ENCODE measurements around the gene NDUFA8.

Gene NDUFA8

DNA sequence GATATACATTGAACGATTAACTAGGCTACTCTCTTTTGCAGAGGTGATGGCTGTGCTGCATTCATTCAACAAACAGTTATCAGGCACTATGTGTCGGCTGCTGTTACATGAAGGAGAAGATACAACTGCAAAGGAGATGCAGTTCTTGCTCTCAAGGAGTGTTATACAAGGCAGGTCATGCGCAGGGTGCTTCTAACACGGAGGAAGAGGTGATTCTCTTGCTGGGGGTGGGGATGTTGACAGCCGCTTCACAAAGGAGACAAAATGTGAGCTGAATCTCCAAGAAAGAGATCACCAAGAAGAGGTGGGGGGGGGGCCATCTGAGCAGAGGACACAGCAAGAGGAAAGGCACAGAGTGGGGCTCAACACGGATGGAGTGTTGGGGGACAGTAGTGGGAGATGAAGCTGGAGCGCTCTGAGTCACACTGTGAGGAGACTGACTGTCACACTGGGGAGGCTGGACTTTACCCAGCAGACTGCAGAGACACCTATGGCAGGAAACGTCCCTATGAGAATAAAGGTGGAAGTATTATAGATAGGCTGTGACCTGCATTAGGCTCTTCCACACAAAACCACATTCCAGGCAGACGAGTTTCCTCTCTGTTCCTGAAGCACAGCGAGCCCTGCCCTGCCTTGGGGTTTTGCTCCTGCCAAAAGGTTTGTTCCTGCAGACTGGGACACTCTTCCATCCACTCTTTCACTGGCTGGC is 20.9 kb downstream of the NDUFA8 start:
- Mint-ChIP-seq H3K4me3 (no peak overlapping the region), H3K4me1 (ENCODE audit: low read depth) (no peaks in the 10 kb centered on the region)

DNA sequence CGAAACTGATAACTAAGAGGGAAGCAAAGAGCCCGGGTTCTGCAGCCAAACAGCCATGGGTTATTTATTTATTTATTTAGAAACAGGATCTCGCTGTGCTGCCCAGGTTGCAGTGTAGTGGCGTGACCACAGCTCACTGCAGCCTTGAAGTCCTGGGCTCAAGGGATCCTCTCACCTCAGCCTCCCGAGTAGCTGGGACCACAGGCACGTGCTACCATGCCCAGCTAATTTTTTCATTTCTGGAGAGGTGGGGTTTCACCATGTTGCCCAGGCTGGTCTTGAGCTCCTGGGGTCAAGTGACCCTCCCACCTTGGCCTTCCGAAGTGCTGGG is 24.1 kb downstream of the NDUFA8 start:
- no peak for DNase-seq (ENCODE audit: low spot score)
- no peaks in the 10 kb centered on the region for H3K36me3 Mint-ChIP-seq (ENCODE audit: low read depth)
- H3K27ac Mint-ChIP-seq = no peak overlapping the region
- H3K4me1 Mint-ChIP-seq (ENCODE audit: low read depth) = no peaks in the 10 kb centered on the region
- H3K4me3 Mint-ChIP-seq = no peak overlapping the region
- peaks cover 7% of the 10 kb centered on the region for H3K27me3 Mint-ChIP-seq (ENCODE audit: low read depth)
- H3K9me3 Mint-ChIP-seq = no peaks in the 10 kb centered on the region

More for the DNA sequence above, 20.9 kb downstream of the NDUFA8 start:
- H3K9me3 Mint-ChIP-seq = no peaks in the 10 kb centered on the region
- DNase-seq (ENCODE audit: low spot score) = no peak
- no peak overlapping the region for H3K27ac Mint-ChIP-seq
- H3K36me3 Mint-ChIP-seq (ENCODE audit: low read depth) = peaks cover 6% of the 10 kb centered on the region
- no peaks in the 10 kb centered on the region for H3K27me3 Mint-ChIP-seq (ENCODE audit: low read depth)

DNA sequence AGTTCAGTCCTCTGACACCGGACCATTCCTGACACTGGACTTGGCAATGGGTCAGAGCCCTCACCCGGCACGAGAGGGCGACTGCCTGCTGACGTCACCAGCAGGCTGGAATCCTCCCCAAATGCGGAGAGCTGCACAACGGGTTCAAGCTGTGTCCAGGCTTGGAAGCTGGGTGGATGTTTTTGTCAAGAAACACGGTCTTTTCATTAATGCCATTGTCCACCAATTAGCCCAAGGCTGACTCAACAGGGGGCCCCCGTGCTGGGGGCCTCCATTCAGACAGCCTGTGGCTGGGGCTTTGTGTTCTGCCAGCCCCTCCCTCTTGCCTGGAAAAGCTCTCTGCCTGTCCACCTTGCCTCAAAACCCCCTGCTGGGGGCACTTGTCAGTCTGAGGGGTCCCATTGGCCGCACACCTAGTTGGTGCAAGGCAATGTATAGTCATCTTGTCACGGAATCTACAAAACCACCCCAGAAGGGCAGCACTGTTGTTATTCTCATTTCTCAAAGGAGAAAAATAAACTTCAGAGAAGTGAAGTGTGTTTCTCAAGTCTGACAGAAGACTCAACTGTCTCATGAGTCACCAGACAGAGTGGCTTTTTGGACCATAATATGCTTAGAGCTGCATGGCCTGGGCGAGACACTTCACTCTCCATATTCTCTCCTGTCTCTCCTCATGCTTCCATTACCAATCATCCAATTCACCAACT is 24.6 kb downstream of the NDUFA8 start:
- Mint-ChIP-seq H3K9me3 (no peaks in the 10 kb centered on the region), H3K27me3 (ENCODE audit: low read depth) (peaks cover 7% of the 10 kb centered on the region), H3K4me3 (no peak overlapping the region), H3K27ac (no peak overlapping the region), H3K4me1 (ENCODE audit: low read depth) (no peaks in the 10 kb centered on the region), H3K36me3 (ENCODE audit: low read depth) (no peaks in the 10 kb centered on the region)
- DNase-seq (ENCODE audit: low spot score) = no peak

DNA sequence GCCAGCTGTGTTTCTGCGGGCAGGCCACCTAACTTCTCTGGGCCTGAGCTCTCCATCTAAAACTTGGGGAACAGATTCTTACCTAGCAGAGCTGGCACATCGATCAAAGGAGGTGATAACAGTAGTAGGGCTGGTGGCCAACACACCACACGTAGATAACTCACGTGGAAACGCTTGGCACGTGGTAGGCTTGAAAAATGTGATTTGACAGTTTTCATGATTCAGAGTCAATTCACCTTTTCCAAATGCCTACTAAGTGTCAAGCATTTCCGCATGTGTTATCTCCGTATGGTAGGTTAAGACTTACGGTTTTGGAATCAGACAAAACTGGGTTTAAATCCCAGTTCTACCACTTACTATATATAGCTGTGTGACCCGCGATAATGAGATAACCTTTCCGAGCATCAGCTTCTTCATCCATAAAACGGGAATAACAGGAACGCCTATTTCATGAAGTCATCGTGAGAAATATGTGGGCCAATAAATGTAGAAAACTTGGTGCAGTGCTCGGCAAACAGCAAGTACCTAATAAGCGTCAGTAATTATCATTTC is 25.5 kb downstream of the NDUFA8 start:
- DNase-seq (ENCODE audit: low spot score) = no peak
- H3K9me3 Mint-ChIP-seq = no peaks in the 10 kb centered on the region
- H3K36me3 Mint-ChIP-seq (ENCODE audit: low read depth) = no peaks in the 10 kb centered on the region
- H3K27me3 Mint-ChIP-seq (ENCODE audit: low read depth) = peaks cover 12% of the 10 kb centered on the region
- no peak overlapping the region for H3K27ac Mint-ChIP-seq
- H3K4me3 Mint-ChIP-seq = no peak overlapping the region
- no peaks in the 10 kb centered on the region for H3K4me1 Mint-ChIP-seq (ENCODE audit: low read depth)

DNA sequence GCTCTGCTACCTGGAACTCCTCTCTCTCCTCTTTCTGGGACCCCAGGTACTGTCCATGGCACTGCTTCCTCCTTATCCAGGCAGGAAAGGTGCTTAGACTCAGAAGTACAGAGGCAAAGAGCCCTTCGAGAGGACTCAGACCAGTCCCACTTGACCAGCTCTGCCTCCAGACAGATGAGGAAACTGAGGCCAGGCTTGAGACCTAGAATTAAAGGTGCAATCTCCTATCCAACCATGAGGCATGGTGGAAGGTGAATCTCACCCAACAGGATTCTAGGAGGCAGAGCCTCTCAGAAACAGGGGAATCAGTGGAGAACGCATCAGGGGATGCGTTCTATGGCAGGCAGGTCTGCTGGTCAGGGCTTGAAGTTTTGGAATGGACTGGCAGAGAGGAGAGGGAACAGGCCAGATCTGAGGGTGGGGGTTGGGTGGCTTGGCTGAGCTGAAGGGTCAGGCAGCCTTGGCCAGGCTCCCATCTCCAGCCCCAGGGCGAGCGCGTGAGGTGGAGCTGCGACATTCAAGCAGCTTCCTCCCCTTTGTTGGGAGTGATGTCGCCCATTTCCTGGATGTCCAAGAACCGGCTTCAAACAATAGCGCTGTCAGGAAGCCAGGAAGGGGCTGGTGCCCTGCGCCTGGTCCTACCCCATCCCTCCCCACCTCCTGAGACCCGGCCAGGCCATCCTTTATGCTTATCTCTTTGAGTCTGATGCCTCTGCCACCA is 26.2 kb downstream of the NDUFA8 start:
- H3K27me3 Mint-ChIP-seq (ENCODE audit: low read depth) = peaks cover 12% of the 10 kb centered on the region
- H3K9me3 Mint-ChIP-seq = no peaks in the 10 kb centered on the region
- DNase-seq (ENCODE audit: low spot score) = no peak
- H3K36me3 Mint-ChIP-seq (ENCODE audit: low read depth) = no peaks in the 10 kb centered on the region
- H3K4me1 Mint-ChIP-seq (ENCODE audit: low read depth) = no peaks in the 10 kb centered on the region
- H3K4me3 Mint-ChIP-seq = no peak overlapping the region
- no peak overlapping the region for H3K27ac Mint-ChIP-seq

DNA sequence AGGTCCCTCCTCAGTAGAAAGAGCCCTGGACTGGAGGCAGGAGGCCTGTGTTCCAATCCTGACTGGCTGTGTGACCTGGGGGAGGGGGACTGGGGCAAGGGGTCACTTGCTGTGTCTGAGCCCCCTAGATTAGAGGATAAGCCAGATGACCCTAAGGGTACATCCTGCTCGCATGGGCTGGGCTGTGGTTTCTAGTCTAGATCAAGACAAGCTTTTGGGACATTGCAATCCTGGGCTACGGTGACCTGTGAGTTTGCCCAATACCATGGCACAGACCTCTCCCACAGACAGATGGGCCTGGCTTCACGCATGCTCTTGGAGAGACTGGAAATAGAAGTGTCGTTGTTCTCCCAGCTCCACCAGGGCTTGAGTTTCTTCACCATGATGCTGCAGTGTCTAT is 27.0 kb downstream of the NDUFA8 start:
- peaks cover 16% of the 10 kb centered on the region for H3K27me3 Mint-ChIP-seq (ENCODE audit: low read depth)
- no peaks in the 10 kb centered on the region for H3K36me3 Mint-ChIP-seq (ENCODE audit: low read depth)
- H3K4me1 Mint-ChIP-seq (ENCODE audit: low read depth) = no peaks in the 10 kb centered on the region
- H3K9me3 Mint-ChIP-seq = no peaks in the 10 kb centered on the region
- no peak overlapping the region for H3K4me3 Mint-ChIP-seq
- no peak overlapping the region for H3K27ac Mint-ChIP-seq
- no peak for DNase-seq (ENCODE audit: low spot score)

DNA sequence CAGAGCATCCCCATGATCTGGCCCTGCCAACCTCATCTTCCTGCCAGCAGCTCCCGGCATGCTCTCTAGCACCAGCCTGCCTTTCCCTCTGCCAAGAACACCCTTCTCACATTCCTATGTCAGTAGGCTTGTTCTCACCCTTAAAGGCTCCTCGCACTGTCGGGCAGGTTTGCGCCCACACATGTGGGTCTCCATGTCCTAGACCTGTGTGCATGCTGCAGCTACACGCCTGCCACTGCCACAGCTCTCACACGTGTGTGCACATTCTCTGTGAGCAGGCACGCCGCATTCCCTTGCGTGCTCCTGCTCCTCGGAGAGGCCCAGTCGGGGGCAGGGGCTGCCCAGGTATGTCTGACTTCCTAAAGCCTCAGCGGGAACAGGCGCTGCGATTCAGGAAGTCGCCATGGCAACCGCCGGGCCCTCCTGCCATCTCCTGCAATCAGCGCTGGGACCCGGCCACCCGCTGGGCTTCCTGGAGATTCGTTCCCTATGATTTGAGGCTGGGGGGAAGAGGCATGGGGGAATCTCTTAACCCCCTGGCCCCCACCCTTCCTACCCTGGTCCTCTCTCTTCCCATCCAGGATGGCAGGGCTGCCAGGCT is 28.1 kb downstream of the NDUFA8 start:
- DNase-seq (ENCODE audit: low spot score) = no peak
- H3K36me3 Mint-ChIP-seq (ENCODE audit: low read depth) = no peaks in the 10 kb centered on the region
- H3K4me1 Mint-ChIP-seq (ENCODE audit: low read depth) = peaks cover 2% of the 10 kb centered on the region
- no peak overlapping the region for H3K4me3 Mint-ChIP-seq
- no peak overlapping the region for H3K27ac Mint-ChIP-seq
- H3K9me3 Mint-ChIP-seq = no peaks in the 10 kb centered on the region
- peaks cover 24% of the 10 kb centered on the region for H3K27me3 Mint-ChIP-seq (ENCODE audit: low read depth)

- Mint-ChIP-seq H3K27ac (no peak overlapping the region), H3K36me3 (ENCODE audit: low read depth) (no peaks in the 10 kb centered on the region), H3K4me1 (ENCODE audit: low read depth) (peaks cover 7% of the 10 kb centered on the region), H3K9me3 (no peaks in the 10 kb centered on the region), H3K4me3 (no peak overlapping the region), H3K27me3 (ENCODE audit: low read depth) (peaks cover 30% of the 10 kb centered on the region)
- DNase-seq (ENCODE audit: low spot score) = no peak
These were observed 28.7 kb downstream of the NDUFA8 start for GRCh38 chr9:122130837-122131236.

GRCh38 chr9:122129969-122130368 is 29.6 kb downstream of the NDUFA8 start:
- Mint-ChIP-seq H3K4me3 (no peak overlapping the region), H3K36me3 (ENCODE audit: low read depth) (no peaks in the 10 kb centered on the region), H3K27ac (no peak overlapping the region), H3K4me1 (ENCODE audit: low read depth) (peaks cover 8% of the 10 kb centered on the region), H3K9me3 (no peaks in the 10 kb centered on the region), H3K27me3 (ENCODE audit: low read depth) (peaks cover 36% of the 10 kb centered on the region)
- no peak for DNase-seq (ENCODE audit: low spot score)

DNA sequence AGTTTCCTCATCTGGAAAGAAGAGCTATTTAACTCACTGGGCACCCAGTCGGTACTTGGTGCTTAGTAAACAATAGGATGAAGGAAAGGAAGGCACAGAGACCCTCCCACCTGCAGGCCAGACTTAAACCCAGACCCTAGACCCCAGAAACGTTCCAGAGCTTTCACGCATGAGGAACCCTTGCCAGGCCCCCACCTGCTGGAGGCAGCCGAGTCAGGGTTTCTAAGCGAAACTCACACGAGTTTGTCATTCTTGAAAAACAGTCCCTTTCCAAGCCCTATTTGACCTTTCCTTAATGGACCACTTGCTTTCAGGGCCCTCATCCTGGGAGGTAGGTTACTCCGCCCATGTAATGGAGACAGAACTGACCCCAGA is 30.6 kb downstream of the NDUFA8 start:
- Mint-ChIP-seq H3K27me3 (ENCODE audit: low read depth) (peaks cover 45% of the 10 kb centered on the region), H3K4me1 (ENCODE audit: low read depth) (peaks cover 8% of the 10 kb centered on the region), H3K27ac (no peak overlapping the region), H3K36me3 (ENCODE audit: low read depth) (no peaks in the 10 kb centered on the region), H3K9me3 (no peaks in the 10 kb centered on the region), H3K4me3 (no peak overlapping the region)
- no peak for DNase-seq (ENCODE audit: low spot score)

GRCh38 chr9:122128007-122128968 is 31.3 kb downstream of the NDUFA8 start:
- Mint-ChIP-seq H3K27me3 (ENCODE audit: low read depth) (peaks cover 45% of the 10 kb centered on the region), H3K27ac (no peak overlapping the region), H3K4me3 (no peak overlapping the region), H3K4me1 (ENCODE audit: low read depth) (peaks cover 8% of the 10 kb centered on the region), H3K36me3 (ENCODE audit: low read depth) (no peaks in the 10 kb centered on the region), H3K9me3 (no peaks in the 10 kb centered on the region)
- DNase-seq (ENCODE audit: low spot score) = no peak

GRCh38 chr9:122127396-122127798 is 32.2 kb downstream of the NDUFA8 start:
- peaks cover 45% of the 10 kb centered on the region for H3K27me3 Mint-ChIP-seq (ENCODE audit: low read depth)
- DNase-seq (ENCODE audit: low spot score) = no peak
- no peak overlapping the region for H3K4me3 Mint-ChIP-seq
- peaks cover 8% of the 10 kb centered on the region for H3K4me1 Mint-ChIP-seq (ENCODE audit: low read depth)
- no peaks in the 10 kb centered on the region for H3K9me3 Mint-ChIP-seq
- no peak overlapping the region for H3K27ac Mint-ChIP-seq
- H3K36me3 Mint-ChIP-seq (ENCODE audit: low read depth) = no peaks in the 10 kb centered on the region

Data from T-helper 2 cell treated with Interferon-gamma antibody and Interleukin-4, amounts not matched to agents 5 μg/mL and 100 μg/mL, for 36 hours (primary cell).